GM21360 (cell line): ENCODE results near the gene ABCC3.
"Not testable (repeated sequence)": the region's sequence is repeated elsewhere in the genome, so short reads cannot be mapped to it uniquely, and the experiment has no call there.

Experiments
- ATAC-seq: cut with Tn5 transposase; IDR thresholded peaks from one replicate; pipeline ENCODE4 v1.9.1; 2021; ENCODE audit warnings: mild to moderate bottlenecking, moderate library complexity; ENCODE audit not compliant: unreplicated experiment

Gene ABCC3

GRCh38 chr17:50663812-50664374 lies 29.2 kb downstream of the ABCC3 start:
- no peak for ATAC-seq

- ATAC-seq, result no peak
Observed at GRCh38 chr17:50664788-50665458, 30.2 kb downstream of the ABCC3 start.

GRCh38 chr17:50665838-50666237 lies 31.2 kb downstream of the ABCC3 start:
- no peak for ATAC-seq

- no peak for ATAC-seq
Observed at GRCh38 chr17:50666316-50666715, 31.6 kb downstream of the ABCC3 start.

- ATAC-seq, result no peak
Observed at GRCh38 chr17:50667259-50668024, 32.8 kb downstream of the ABCC3 start.

- no peak for ATAC-seq
Observed at GRCh38 chr17:50668025-50668837, 33.5 kb downstream of the ABCC3 start.

GRCh38 chr17:50668838-50669581 lies 34.3 kb downstream of the ABCC3 start:
- ATAC-seq, result no peak

- ATAC-seq, result no peak
Observed at GRCh38 chr17:50672071-50672470, 37.4 kb downstream of the ABCC3 start.

- no peak for ATAC-seq
Observed at GRCh38 chr17:50672831-50673551, 38.3 kb downstream of the ABCC3 start.

- ATAC-seq, result no peak
Observed at GRCh38 chr17:50675190-50675589, 40.5 kb downstream of the ABCC3 start.

GRCh38 chr17:50675627-50676026 lies 40.9 kb downstream of the ABCC3 start:
- ATAC-seq, result no peak

- ATAC-seq, result no peak
Observed at GRCh38 chr17:50676065-50676975, 41.6 kb downstream of the ABCC3 start.

GRCh38 chr17:50677851-50678375 lies 43.2 kb downstream of the ABCC3 start:
- ATAC-seq, result no peak

- ATAC-seq, result no peak
Observed at GRCh38 chr17:50679008-50679544, 44.4 kb downstream of the ABCC3 start.

GRCh38 chr17:50680126-50680525 lies 45.4 kb downstream of the ABCC3 start:
- ATAC-seq, result no peak

- not testable (repeated sequence) for ATAC-seq
Observed at GRCh38 chr17:50680543-50681262, 46.0 kb downstream of the ABCC3 start.

- ATAC-seq, result no peak
Observed at GRCh38 chr17:50681263-50682200, 46.9 kb downstream of the ABCC3 start.
